Measurements from ENCODE around the gene NQO2.
"Not testable (repeated sequence)": the region's sequence is repeated elsewhere in the genome, so short reads cannot be mapped to it uniquely, and the experiment has no call there.

NQO2 gene

GRCh38 chr6:3023663-3024483 lies 24.2 kb downstream of the NQO2 start:
- peak overlapping the region; percentile 61 for H3K4me3 ChIP-seq (ENCODE audit: low read length)
- DNase-seq (ENCODE audit: low read depth) = peak; percentile 46
- no peak for TF ChIP-seq CTCF (conservative IDR thresholded peaks at IDR 0.05; ENCODE audit: low read depth, low read length)

GRCh38 chr6:3026791-3027626 lies 27.3 kb downstream of the NQO2 start:
- no peak for TF ChIP-seq CTCF (conservative IDR thresholded peaks at IDR 0.05; ENCODE audit: low read depth, low read length)
- H3K4me3 ChIP-seq (ENCODE audit: low read length) = no peak overlapping the region
- DNase-seq (ENCODE audit: low read depth) = no peak

- DNase-seq (ENCODE audit: low read depth); H3K4me3 ChIP-seq (ENCODE audit: low read length): not testable (repeated sequence)
Measured at GRCh38 chr6:3028156-3028555, 28.5 kb downstream of the NQO2 start.

GRCh38 chr6:3031857-3032640 lies 32.4 kb downstream of the NQO2 start:
- no peak overlapping the region for H3K4me3 ChIP-seq (ENCODE audit: low read length)
- no peak for DNase-seq (ENCODE audit: low read depth)
- TF ChIP-seq CTCF (conservative IDR thresholded peaks at IDR 0.05; ENCODE audit: low read depth, low read length) = no peak

GRCh38 chr6:3032986-3033385 lies 33.3 kb downstream of the NQO2 start:
- no peak for DNase-seq (ENCODE audit: low read depth)

GRCh38 chr6:3033652-3034051 lies 34.0 kb downstream of the NQO2 start:
- no peak for DNase-seq (ENCODE audit: low read depth)
- TF ChIP-seq CTCF (conservative IDR thresholded peaks at IDR 0.05; ENCODE audit: low read depth, low read length) = no peak

More at GRCh38 chr6:3032986-3033385, 33.3 kb downstream of the NQO2 start:
- TF ChIP-seq CTCF (conservative IDR thresholded peaks at IDR 0.05; ENCODE audit: low read depth, low read length) = no peak
- H3K4me3 ChIP-seq (ENCODE audit: low read length) = no peak overlapping the region

GRCh38 chr6:3035397-3035796 lies 35.7 kb downstream of the NQO2 start:
- H3K4me3 ChIP-seq (ENCODE audit: low read length) = no peak overlapping the region
- TF ChIP-seq CTCF (conservative IDR thresholded peaks at IDR 0.05; ENCODE audit: low read depth, low read length) = no peak
- DNase-seq (ENCODE audit: low read depth) = no peak

More at GRCh38 chr6:3033652-3034051, 34.0 kb downstream of the NQO2 start:
- no peak overlapping the region for H3K4me3 ChIP-seq (ENCODE audit: low read length)
